HUES48 (cell line): ENCODE measurements around the gene ANP32E.
"Not testable (repeated sequence)": the region's sequence is repeated elsewhere in the genome, so short reads cannot be mapped to it uniquely, and the experiment has no call there.

Experiments used
- H3K27ac ChIP-seq: one replicate; pipeline ENCODE4 v1.7.0; 2013; ENCODE audit warnings: low read depth, low read length, inconsistent platforms
- H3K27me3 ChIP-seq: 2 replicates; pipeline ENCODE4 v1.6.1; 2013; ENCODE audit warnings: mild to moderate bottlenecking, low read length; ENCODE audit not compliant: control insufficient read depth, insufficient read depth
- H3K36me3 ChIP-seq: 2 replicates; pipeline ENCODE4 v1.6.1; 2013; ENCODE audit warnings: low read length; ENCODE audit not compliant: control insufficient read depth, insufficient read depth
- H3K4me1 ChIP-seq: 2 replicates; pipeline ENCODE4 v1.6.1; 2013; ENCODE audit warnings: mild to moderate bottlenecking, low read length; ENCODE audit not compliant: control insufficient read depth, insufficient read depth
- H3K4me3 ChIP-seq: 2 replicates; pipeline ENCODE4 v1.5.1; 2013; ENCODE audit warnings: mild to moderate bottlenecking, low read depth, low read length
- H3K9ac ChIP-seq: 2 replicates; pipeline ENCODE4 v1.6.1; 2013; ENCODE audit warnings: mild to moderate bottlenecking, low read depth, low read length, moderate library complexity
- H3K9me3 ChIP-seq: 2 replicates; pipeline ENCODE4 v1.6.1; 2013; ENCODE audit warnings: low read length; ENCODE audit not compliant: control insufficient read depth, insufficient read depth

Gene ANP32E

DNA sequence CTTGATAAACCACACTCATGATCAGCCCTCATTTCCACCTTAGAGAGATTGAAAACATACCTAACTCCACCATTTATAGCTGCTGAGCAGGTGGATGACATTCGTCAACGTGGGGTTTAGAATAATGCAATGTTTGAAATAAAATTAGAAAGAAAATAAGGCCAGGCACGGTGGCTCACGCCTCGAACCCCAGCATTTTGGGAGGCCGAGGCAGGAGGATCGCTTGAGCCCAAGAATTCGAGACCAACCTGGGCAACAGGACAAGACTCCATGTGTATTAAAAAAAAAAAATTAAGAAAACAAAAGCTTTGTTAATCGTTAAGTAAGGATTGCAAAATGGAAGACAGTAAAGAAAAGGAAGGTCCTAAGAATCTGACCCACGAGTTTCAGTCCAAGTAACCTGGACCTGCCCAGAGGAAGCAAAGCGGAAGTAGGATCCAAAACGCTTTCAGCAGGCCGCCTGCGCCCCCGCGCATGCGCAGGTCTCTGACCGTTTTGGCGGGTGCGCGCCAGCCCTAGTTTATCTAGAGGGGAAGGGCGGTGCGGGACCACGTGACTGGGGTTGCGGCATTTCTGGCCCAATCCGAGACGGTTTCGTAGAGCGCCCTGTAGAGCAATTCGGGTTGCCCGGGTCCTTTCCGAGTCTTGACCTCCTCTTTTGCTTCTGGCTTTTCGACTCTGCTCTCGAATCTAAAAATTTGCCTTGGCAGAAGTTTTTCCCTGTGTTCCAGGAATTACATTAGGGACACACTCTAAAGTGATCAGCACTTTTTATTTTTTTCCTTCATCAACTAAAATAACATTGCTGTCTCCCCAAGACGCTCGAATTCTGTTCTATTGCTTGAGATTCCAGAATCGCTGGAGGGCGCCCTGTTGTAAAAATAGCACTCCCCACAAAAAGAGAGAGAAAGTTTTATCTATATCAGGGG is 22.5 kb downstream of the ANP32E start:
- Histone ChIP-seq H3K9me3 (no peaks in the 10 kb centered on the region), H3K36me3 (peaks cover 1% of the 10 kb centered on the region; the same call in 1 of the 2 replicates), H3K4me1 (0 out of 2 replicates have a peak, but pooled peaks cover 3% of the 10 kb centered on the region), H3K4me3 (peak overlapping the region; percentile 63), H3K27me3 (no peaks in the 10 kb centered on the region), H3K27ac (peak overlapping the region; percentile 85), H3K9ac (peak overlapping the region; percentile 73)

DNA sequence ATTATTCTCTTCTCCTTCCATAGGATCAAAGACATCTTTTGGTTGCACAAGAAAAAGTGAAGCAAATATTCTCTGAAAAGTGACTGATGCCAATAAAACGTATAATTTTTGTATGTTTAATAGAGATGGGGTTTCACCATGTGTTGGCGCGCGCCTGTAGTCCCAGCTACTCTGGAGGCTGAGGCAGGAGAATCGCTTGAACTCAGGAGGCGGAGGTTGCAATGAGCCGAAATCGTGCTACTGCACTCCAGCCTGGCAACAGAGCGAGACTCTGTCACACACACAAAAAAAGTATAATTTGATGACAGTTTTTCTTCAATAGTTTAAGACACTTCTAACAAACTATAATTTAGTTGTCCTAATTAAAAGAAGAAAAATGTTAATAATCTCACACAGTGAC is 23.8 kb downstream of the ANP32E start:
- Histone ChIP-seq H3K27me3 (no peaks in the 10 kb centered on the region), H3K36me3 (no peaks in the 10 kb centered on the region), H3K9ac (no peak overlapping the region), H3K27ac (no peak overlapping the region), H3K4me3 (no peak overlapping the region), H3K9me3 (no peaks in the 10 kb centered on the region), H3K4me1 (0 out of 2 replicates have a peak, but pooled peaks cover 3% of the 10 kb centered on the region)

DNA sequence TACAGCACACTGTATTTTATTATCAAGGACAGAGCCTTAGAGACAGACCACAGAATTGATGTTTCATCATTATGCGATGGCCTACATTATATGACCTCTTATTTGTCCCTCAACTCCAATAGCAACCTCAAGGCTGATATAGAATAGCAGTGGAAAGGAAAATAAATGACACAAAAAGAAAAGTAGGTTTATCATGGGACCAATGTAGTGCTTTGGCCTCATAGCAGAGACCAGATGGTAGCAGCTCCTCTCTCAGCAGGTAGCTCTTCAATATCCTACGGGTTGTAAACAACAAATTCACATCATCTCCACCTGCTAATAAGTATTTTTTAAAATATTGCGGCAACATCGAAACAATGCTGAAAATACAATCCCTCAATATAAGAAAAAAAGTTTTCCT is 25.2 kb downstream of the ANP32E start:
- H3K9me3 ChIP-seq, result no peaks in the 10 kb centered on the region
- no peak overlapping the region for H3K9ac ChIP-seq
- 0 out of 2 replicates have a peak, but pooled peaks cover 3% of the 10 kb centered on the region for H3K4me1 ChIP-seq
- no peaks in the 10 kb centered on the region for H3K27me3 ChIP-seq
- no peaks in the 10 kb centered on the region for H3K36me3 ChIP-seq
- no peak overlapping the region for H3K4me3 ChIP-seq
- no peak overlapping the region for H3K27ac ChIP-seq

DNA sequence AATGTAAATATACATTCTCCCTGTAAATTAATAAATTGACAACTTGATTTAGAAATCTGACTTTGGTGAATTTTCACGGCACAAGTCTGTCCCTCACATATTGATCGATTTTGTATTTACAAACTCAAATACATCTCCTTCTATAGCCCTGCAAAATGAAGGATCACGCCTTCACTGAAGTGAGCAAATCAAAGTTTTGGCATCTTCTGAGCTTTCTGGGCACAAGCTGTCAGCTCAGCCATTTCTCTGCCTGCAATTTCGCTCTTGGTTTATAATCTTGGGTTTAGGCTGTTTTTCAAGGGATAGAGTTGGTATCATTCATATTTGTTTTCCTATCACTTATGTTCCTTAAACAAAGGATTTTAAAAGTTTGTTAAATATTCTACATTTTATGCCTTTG is 25.8 kb downstream of the ANP32E start:
- Histone ChIP-seq H3K4me3 (no peak overlapping the region), H3K27ac (no peak overlapping the region), H3K4me1 (0 out of 2 replicates have a peak, but pooled peaks cover 3% of the 10 kb centered on the region)

DNA sequence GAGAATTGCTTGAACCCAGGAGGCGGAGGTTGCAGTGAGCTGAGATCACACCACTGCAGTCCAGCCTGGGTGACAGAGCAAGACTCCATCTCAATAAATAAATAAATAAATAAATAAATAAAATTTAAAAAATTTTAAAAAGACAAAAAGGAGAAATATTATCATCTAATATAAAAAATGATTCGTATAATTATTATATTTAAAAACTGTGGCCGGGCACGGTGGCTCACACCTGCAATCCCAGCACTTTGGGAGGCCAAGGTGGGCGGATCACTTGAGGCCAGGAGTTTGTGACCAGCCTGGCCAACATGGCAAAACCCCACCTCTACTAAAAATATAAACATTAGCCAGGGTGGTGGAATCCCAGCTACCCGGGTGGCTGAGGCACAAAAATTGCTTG is 27.5 kb downstream of the ANP32E start:
- H3K4me3 ChIP-seq, H3K27me3 ChIP-seq, H3K9me3 ChIP-seq, H3K36me3 ChIP-seq, H3K27ac ChIP-seq, H3K4me1 ChIP-seq, H3K9ac ChIP-seq: not testable (repeated sequence)

More for the DNA sequence above, 25.8 kb downstream of the ANP32E start:
- Histone ChIP-seq H3K36me3 (no peaks in the 10 kb centered on the region), H3K27me3 (no peaks in the 10 kb centered on the region), H3K9ac (no peak overlapping the region), H3K9me3 (no peaks in the 10 kb centered on the region)

DNA sequence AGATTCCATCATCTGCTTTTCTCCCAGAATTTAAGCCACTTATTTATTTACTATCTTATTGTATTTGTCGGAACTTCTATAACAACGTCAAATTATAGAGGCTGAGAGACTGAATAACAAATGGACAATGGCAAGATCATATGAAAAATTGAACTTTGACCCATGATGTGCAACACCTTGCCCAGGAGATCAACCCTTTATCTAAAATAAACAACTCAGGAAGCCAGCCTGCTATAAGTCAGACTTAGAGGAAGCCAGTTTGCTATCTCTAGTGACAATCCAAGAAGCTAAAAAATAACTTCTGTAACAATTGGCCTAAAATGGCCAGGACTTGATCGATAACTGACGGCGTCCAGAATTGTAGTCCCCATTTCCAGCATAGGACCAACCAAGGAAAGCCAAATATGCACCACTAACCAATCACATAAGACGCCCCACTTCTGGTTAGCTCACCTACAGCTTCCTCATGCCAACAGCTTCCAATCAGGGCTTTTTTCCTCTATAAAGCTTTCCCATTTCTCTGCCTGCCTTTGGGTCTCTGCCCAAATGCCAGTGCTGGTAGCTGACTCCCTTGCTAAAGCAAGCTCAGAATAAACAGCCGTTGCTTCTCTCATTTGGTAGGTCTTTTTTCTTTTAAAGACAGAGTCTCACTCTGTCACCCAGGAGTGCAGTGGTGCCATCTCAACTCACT is 28.5 kb downstream of the ANP32E start:
- H3K36me3 ChIP-seq, result no peaks in the 10 kb centered on the region
- H3K27ac ChIP-seq, result no peak overlapping the region
- H3K4me3 ChIP-seq, result no peak overlapping the region
- no peaks in the 10 kb centered on the region for H3K4me1 ChIP-seq
- H3K9me3 ChIP-seq, result no peaks in the 10 kb centered on the region
- no peak overlapping the region for H3K9ac ChIP-seq
- no peaks in the 10 kb centered on the region for H3K27me3 ChIP-seq

DNA sequence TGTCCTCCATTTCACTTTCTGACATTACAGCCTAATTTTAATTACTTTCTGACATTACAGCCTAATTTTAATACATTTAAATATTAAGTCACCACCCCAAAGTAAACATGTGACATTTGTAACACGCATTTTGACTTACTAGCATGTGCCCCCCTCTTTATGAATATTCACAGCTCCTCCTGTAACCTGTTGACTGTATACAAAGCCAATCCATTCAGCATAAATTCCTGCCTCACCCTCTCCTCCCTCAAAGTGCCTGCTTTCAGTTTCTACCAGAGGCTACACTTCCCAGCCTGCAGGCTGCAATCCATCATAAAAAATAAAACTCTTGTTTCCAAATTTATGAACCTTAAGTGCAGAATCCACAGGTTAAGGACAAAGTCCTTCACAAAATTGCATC is 39.5 kb downstream of the ANP32E start:
- Histone ChIP-seq H3K36me3 (no peaks in the 10 kb centered on the region), H3K9me3 (no peaks in the 10 kb centered on the region), H3K27me3 (no peaks in the 10 kb centered on the region), H3K4me3 (no peak overlapping the region), H3K4me1 (no peaks in the 10 kb centered on the region), H3K9ac (no peak overlapping the region), H3K27ac (no peak overlapping the region)

DNA sequence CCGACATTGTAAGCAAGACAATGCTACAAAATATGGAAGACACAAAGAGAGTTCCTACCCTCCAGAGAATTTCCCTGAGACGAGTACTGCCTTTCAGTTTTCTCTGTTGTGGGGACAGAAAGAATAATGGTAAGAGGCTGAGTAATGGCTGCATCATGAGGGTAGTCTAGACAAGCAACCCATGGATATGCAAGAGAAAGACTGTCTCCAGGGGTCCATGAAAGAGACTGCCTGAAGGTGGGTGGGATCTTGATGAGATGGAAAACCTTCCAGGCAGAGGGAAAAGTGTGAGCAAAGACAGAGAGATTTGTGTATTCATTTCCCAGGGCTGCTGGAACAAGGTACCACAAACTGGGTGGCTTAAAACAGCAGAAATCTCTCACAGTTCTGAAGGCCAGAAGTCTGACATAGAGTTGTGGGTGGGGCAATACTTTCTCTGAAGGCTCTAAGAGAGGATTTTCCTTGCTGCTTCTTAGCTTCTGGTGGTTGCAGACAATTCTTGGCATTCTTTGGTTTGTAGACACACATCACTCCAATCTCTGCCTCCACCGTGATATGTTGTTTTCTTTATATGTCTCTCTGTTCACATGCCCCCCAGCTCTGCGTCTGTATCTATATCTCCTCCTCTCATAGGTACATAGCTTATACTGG is 41.4 kb downstream of the ANP32E start:
- H3K4me3 ChIP-seq, result no peak overlapping the region
- H3K27ac ChIP-seq, result peak overlapping the region; percentile 78
- H3K4me1 ChIP-seq, result no peaks in the 10 kb centered on the region
- no peak overlapping the region for H3K9ac ChIP-seq
- no peaks in the 10 kb centered on the region for H3K9me3 ChIP-seq
- no peaks in the 10 kb centered on the region for H3K27me3 ChIP-seq
- H3K36me3 ChIP-seq, result no peaks in the 10 kb centered on the region

DNA sequence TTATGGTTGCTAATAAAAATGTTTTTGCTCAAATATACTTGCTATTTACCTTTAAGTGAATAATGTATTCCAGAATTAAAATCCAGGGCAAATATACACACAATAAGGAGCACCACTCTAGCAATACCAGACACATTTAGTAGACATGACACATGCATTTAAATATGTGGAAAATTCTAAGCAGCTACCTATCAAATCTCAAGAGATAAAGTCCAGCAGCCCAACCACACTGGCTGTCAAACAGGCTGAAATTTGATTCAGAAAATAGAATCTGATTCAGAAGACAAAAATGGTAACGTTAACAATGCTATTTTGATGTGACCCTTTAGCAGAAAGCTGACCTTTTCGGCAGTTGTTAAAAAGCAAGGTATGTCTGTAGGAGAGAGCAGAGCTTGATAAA is 43.9 kb downstream of the ANP32E start:
- no peaks in the 10 kb centered on the region for H3K4me1 ChIP-seq
- no peak overlapping the region for H3K9ac ChIP-seq
- H3K36me3 ChIP-seq, result no peaks in the 10 kb centered on the region
- H3K27me3 ChIP-seq, result no peaks in the 10 kb centered on the region
- no peak overlapping the region for H3K4me3 ChIP-seq
- no peak overlapping the region for H3K27ac ChIP-seq
- no peaks in the 10 kb centered on the region for H3K9me3 ChIP-seq

DNA sequence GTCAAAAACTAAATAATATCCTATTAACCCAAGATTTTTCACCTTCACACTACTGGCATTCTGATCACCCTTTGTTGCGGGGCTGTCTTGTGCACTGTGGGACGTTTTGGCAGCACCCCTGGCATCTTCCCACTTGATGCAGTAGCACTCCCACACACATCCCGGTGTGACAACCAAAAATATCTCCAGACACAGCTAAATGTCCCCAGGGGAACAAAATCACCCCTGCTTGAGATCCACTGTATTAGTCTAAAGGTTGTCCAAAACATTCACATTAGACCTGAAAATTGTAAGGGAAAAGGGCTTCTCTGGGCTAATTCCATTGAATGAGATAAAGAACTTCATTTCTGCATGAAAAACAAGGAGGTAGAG is 48.4 kb downstream of the ANP32E start:
- Histone ChIP-seq H3K4me1 (no peaks in the 10 kb centered on the region), H3K9me3 (no peaks in the 10 kb centered on the region), H3K27me3 (no peaks in the 10 kb centered on the region), H3K27ac (no peak overlapping the region), H3K36me3 (no peaks in the 10 kb centered on the region), H3K4me3 (no peak overlapping the region), H3K9ac (no peak overlapping the region)
